T-cell (primary cell): ENCODE measurements around the gene CBX7. TPM values are rescaled to one million over a fixed set of nuclear protein-coding genes. Genes with fewer than 3 reads are reported as not detected.
A peak's percentile ranks its signal among the peaks of the same experiment; 100 is the strongest.

Experiments used
- ATAC-seq, 4 experiments: fragments of 200-7000 bp in 3 of 4; fragments of 150-1000 bp in 1 of 4; cut with Tn5 transposase; replicated peaks in 1 of 4; 1 replicate in 3 of 4; 2 replicates in 1 of 4; pipeline ENCODE4 v1.10.0; 2021; ENCODE audit warnings: moderate library complexity in 3 of 4, mild to moderate bottlenecking in 2 of 4, moderate number of reproducible peaks in 1 of 4
- CTCF ChIA-PET, 2 donors: fragments of 300-600 bp; sonication (Branson Sonifier 250); formaldehyde crosslinking; loops; one replicate each; lab custom pipeline; 2022; ENCODE audit warnings: antibody characterized with exemption in 2 of 2; lab: Charles Lee
- POLR2A ChIA-PET, 2 donors: fragments of 300-600 bp; sonication (Branson Sonifier 250); formaldehyde crosslinking; loops; one replicate each; lab custom pipeline; 2022; ENCODE audit warnings: antibody characterized with exemption in 2 of 2; lab: Charles Lee
- DNase-seq, 35 experiments: peaks; one replicate each; pipeline versions ENCODE4 v3.0.0 to v3.0.0-alpha.2; 2013 to 2023
- H3K27ac ChIP-seq: one replicate; pipeline ENCODE4 v1.5.1; 2013; ENCODE audit warnings: low read length
- H3K27me3 ChIP-seq, 2 experiments: replicated peaks in 1 of 2; 1 replicate in 1 of 2; 2 replicates in 1 of 2; pipeline versions ENCODE4 v1.6.1 to v1.7.0; 2013; ENCODE audit warnings: low read length in 1 of 2, mixed read lengths in 1 of 2; ENCODE audit not compliant: control insufficient read depth in 2 of 2, insufficient read depth in 2 of 2; ENCODE audit errors: extremely low read depth in 1 of 2
- H3K36me3 ChIP-seq, 2 donors: 1 replicate in 1 of 2; 2 replicates in 1 of 2; pipeline versions ENCODE4 v1.6.1 to v1.7.0; 2013; ENCODE audit warnings: low read length in 1 of 2; ENCODE audit not compliant: control insufficient read depth in 2 of 2, insufficient read depth in 1 of 2; ENCODE audit errors: extremely low read depth in 1 of 2
- H3K4me1 ChIP-seq, 2 experiments: 1 replicate in 1 of 2; 2 replicates in 1 of 2; pipeline versions ENCODE4 v1.6.1 to v1.7.0; 2013; ENCODE audit warnings: low read length in 2 of 2, mixed read lengths in 1 of 2; ENCODE audit not compliant: insufficient read depth in 2 of 2, control insufficient read depth in 1 of 2; ENCODE audit errors: extremely low read depth in 1 of 2
- H3K4me3 ChIP-seq, 2 donors: 1 replicate in 1 of 2; 2 replicates in 1 of 2; pipeline versions ENCODE4 v1.5.1 to v1.7.0; 2013; ENCODE audit warnings: mild to moderate bottlenecking in 2 of 2, low read length in 1 of 2, moderate library complexity in 1 of 2; ENCODE audit not compliant: control insufficient read depth in 1 of 2; ENCODE audit errors: extremely low read depth in 1 of 2
- H3K9me3 ChIP-seq: 2 replicates; pipeline ENCODE4 v1.7.0; 2013
- H3K27ac Mint-ChIP-seq, 2 donors: one replicate each; pipeline ENCODE4 v1.8.0; 2020 to 2021; ENCODE audit warnings: mild to moderate bottlenecking in 2 of 2, mixed read lengths in 2 of 2
- H3K27me3 Mint-ChIP-seq, 2 donors: one replicate each; pipeline ENCODE4 v1.8.0; 2021 to 2022; ENCODE audit warnings: mixed read lengths in 2 of 2
- H3K36me3 Mint-ChIP-seq: one replicate; pipeline ENCODE4 v1.8.0; 2021; ENCODE audit warnings: mixed read lengths
- H3K4me1 Mint-ChIP-seq, 3 donors: one replicate each; pipeline ENCODE4 v1.8.0; 2020 to 2022; ENCODE audit warnings: mixed read lengths in 3 of 3, mild to moderate bottlenecking in 1 of 3
- H3K4me3 Mint-ChIP-seq, 3 donors: one replicate each; pipeline ENCODE4 v1.8.0; 2020 to 2022; ENCODE audit warnings: mild to moderate bottlenecking in 3 of 3, mixed read lengths in 3 of 3, moderate library complexity in 3 of 3
- H3K9me3 Mint-ChIP-seq, 3 donors: one replicate each; pipeline ENCODE4 v1.8.0; 2020 to 2022; ENCODE audit warnings: mixed read lengths in 3 of 3
- WGBS: methylation state at CpG from one replicate; pipeline ENCODE4 v1.1.5; 2013; ENCODE audit warnings: missing lambda C conversion rate; ENCODE audit not compliant: insufficient coverage; 5-methylcytosine and 5-hydroxymethylcytosine counted together
- total RNA-seq, 35 experiments: library from RNA in 6 of 35; stranded (reverse) in 6 of 35; fragments of 120-200 nt in 1 of 35; gene quantifications; one replicate each; pipeline versions ENCODE4 v1.2.1 to v1.2.4 and lab custom pipeline; 2013 to 2026

CBX7 gene
- total RNA-seq (100 to 1,000 TPM in 3 of 5 donors, 10 to 100 TPM in 2; 67.4 to 160 (median 149) TPM), total RNA-seq (lab: John Stamatoyannopoulos, UW) (21.6 to 262 (median 75.2) reads per million in 29 experiments)
- 59.6 TPM for total RNA-seq (2013)

- Histone ChIP-seq H3K9me3 (no peaks in the 10 kb centered on the region), H3K4me3 (peak within 1 kb of the TSS; percentile 77 to 86), H3K36me3 (peaks cover 0 to 18% of the 10 kb centered on the region in 2 donors), H3K27me3 (peaks cover 0 to 4% of the 10 kb centered on the region in 2 experiments), H3K4me1 (peaks cover 4 to 55% of the 10 kb centered on the region in 2 experiments), H3K27ac (peak within 1 kb of the TSS; percentile 86)
- Mint-ChIP-seq H3K4me3 (peak within 1 kb of the TSS; percentile 82 to 91 (median 86)), H3K9me3 (no peaks in the 10 kb centered on the region), H3K27me3 (no peaks in the 10 kb centered on the region), H3K36me3 (peaks cover 3% of the 10 kb centered on the region), H3K27ac (peak within 1 kb of the TSS; percentile 89 to 91), H3K4me1 (peaks cover 38 to 46% (median 44%) of the 10 kb centered on the region in 3 donors)
- DNase-seq (peak; percentile 82 to 99 (median 91)), ATAC-seq (peak; percentile 85 to 90 (median 87))
- CTCF ChIA-PET: interaction anchor here in 1 of 2 donors (0.5 to 1.0 kb wide), 7 partner anchors 18 to 598 kb away, joined by 3 to 10 read pairs (median 4); partner anchors contain the start of gene RPL3
- under 1% methylated on average over 98 of the region's 98 CpGs for WGBS
- POLR2A ChIA-PET: interaction anchor here (0.6 to 1.0 kb wide), 2 partner anchors 8 to 167 kb away, joined by 3 to 4 read pairs; partner anchors contain the start of gene RPL3 (in 1 of the 2)
Measured at GRCh38 chr22:39152511-39153219, at the start of gene CBX7. CBX7 (minus strand) TSS chr22:39152680; CDS start chr22:39152444, 236 bp downstream.

- no CpG with 5 or more reads among the region's 5 CpGs for WGBS
Measured at GRCh38 chr22:39197578-39197977, 45.1 kb upstream of the CBX7 start.

GRCh38 chr22:39194098-39194497 lies 41.6 kb upstream of the CBX7 start:
- H3K27ac Mint-ChIP-seq: no peak overlapping the region
- DNase-seq (no peak), ATAC-seq (no peak)
- POLR2A ChIA-PET: interaction anchor here in 1 of 2 donors (0.7 kb wide), 1 partner anchor 127 kb away, joined by 3 read pairs; no protein-coding TSS in a partner anchor
- peaks cover 0 to 3% of the 10 kb centered on the region in 2 donors for H3K27me3 Mint-ChIP-seq
- H3K4me3 Mint-ChIP-seq: no peak overlapping the region
- Histone ChIP-seq H3K27ac (no peak overlapping the region), H3K36me3 (no peaks in the 10 kb centered on the region), H3K27me3 (peaks cover 0 to 11% of the 10 kb centered on the region in 2 experiments), H3K4me1 (no peaks in the 10 kb centered on the region), H3K4me3 (no peak overlapping the region), H3K9me3 (no peaks in the 10 kb centered on the region)
- H3K9me3 Mint-ChIP-seq: peaks cover 0 to 12% (median 4%) of the 10 kb centered on the region in 3 donors
- CTCF ChIA-PET: interaction anchor here in 1 of 2 donors (0.7 kb wide), 1 partner anchor 76 kb away, joined by 3 read pairs; no protein-coding TSS in a partner anchor
- peaks cover 0 to 6% (median 5%) of the 10 kb centered on the region in 3 donors for H3K4me1 Mint-ChIP-seq
- no CpG with 5 or more reads among the region's 1 CpG for WGBS
- no peaks in the 10 kb centered on the region for H3K36me3 Mint-ChIP-seq

More at GRCh38 chr22:39197578-39197977, 45.1 kb upstream of the CBX7 start:
- CTCF ChIA-PET: no interaction called here
- Histone ChIP-seq H3K36me3 (no peaks in the 10 kb centered on the region), H3K9me3 (no peaks in the 10 kb centered on the region), H3K4me3 (no peak overlapping the region), H3K4me1 (no peaks in the 10 kb centered on the region), H3K27me3 (no peaks in the 10 kb centered on the region), H3K27ac (no peak overlapping the region)
- no peak for DNase-seq
- H3K27me3 Mint-ChIP-seq: no peaks in the 10 kb centered on the region
- no peaks in the 10 kb centered on the region for H3K36me3 Mint-ChIP-seq
- H3K4me1 Mint-ChIP-seq: peaks cover 0 to 6% (median 5%) of the 10 kb centered on the region in 3 donors
- POLR2A ChIA-PET: no interaction called here
- no peak overlapping the region for H3K4me3 Mint-ChIP-seq
- no peak overlapping the region for H3K27ac Mint-ChIP-seq
- no peak for ATAC-seq
- peaks cover 0 to 12% (median 4%) of the 10 kb centered on the region in 3 donors for H3K9me3 Mint-ChIP-seq

- H3K9me3 ChIP-seq: no peaks in the 10 kb centered on the region
- H3K36me3 ChIP-seq: no peaks in the 10 kb centered on the region
- ChIA-PET CTCF (no interaction called here), POLR2A (no interaction called here)
- Mint-ChIP-seq H3K27ac (no peak overlapping the region), H3K27me3 (peaks cover 0 to 3% of the 10 kb centered on the region in 2 donors), H3K4me3 (no peak overlapping the region), H3K9me3 (no peaks in the 10 kb centered on the region), H3K4me1 (no peaks in the 10 kb centered on the region), H3K36me3 (no peaks in the 10 kb centered on the region)
- ATAC-seq: no peak
- no peak overlapping the region for H3K27ac ChIP-seq
- WGBS: 92% methylated on average over 7 of the region's 10 CpGs
- H3K4me1 ChIP-seq: no peaks in the 10 kb centered on the region
- H3K4me3 ChIP-seq: no peak overlapping the region
- H3K27me3 ChIP-seq: peaks cover 0 to 16% of the 10 kb centered on the region in 2 experiments
- DNase-seq: no peak
Measured at GRCh38 chr22:39188809-39189208, 36.3 kb upstream of the CBX7 start.

GRCh38 chr22:39185601-39186012 lies 33.1 kb upstream of the CBX7 start:
- H3K27ac ChIP-seq: no peak overlapping the region
- H3K4me1 ChIP-seq: no peaks in the 10 kb centered on the region
- ChIA-PET CTCF (no interaction called here), POLR2A (no interaction called here)
- DNase-seq: no peak
- no peaks in the 10 kb centered on the region for H3K9me3 ChIP-seq
- Mint-ChIP-seq H3K4me1 (peaks cover 0 to 2% (median 0%) of the 10 kb centered on the region in 3 donors), H3K27me3 (no peaks in the 10 kb centered on the region), H3K9me3 (peaks cover 0 to 5% (median 3%) of the 10 kb centered on the region in 3 donors), H3K27ac (no peak overlapping the region), H3K4me3 (no peak overlapping the region), H3K36me3 (no peaks in the 10 kb centered on the region)
- ATAC-seq: no peak
- H3K36me3 ChIP-seq: no peaks in the 10 kb centered on the region
- WGBS: 83% methylated on average over 11 of the region's 11 CpGs
- H3K27me3 ChIP-seq: peaks cover 0 to 12% of the 10 kb centered on the region in 2 experiments
- no peak overlapping the region for H3K4me3 ChIP-seq
